Measurements from ENCODE around the gene CDH2.

Gene CDH2

GRCh38 chr18:28177828-28178635 lies 1.1 kb upstream of the CDH2 start:
- no peak for DNase-seq (ENCODE audit: extremely low read depth, low read depth)
- peak; percentile 27 for TF ChIP-seq CTCF (IDR thresholded peaks at IDR 0.05; ENCODE audit: low read depth, low read length)

- no peak for DNase-seq (ENCODE audit: extremely low read depth, low read depth)
- TF ChIP-seq CTCF (IDR thresholded peaks at IDR 0.05; ENCODE audit: low read depth, low read length): no peak
Observed at GRCh38 chr18:28176698-28176947, 307 bp downstream of the CDH2 start.

- DNase-seq (ENCODE audit: extremely low read depth, low read depth): no peak
Observed at GRCh38 chr18:28175930-28176697, 816 bp downstream of the CDH2 start.

GRCh38 chr18:28175150-28175929 lies 1.6 kb downstream of the CDH2 start:
- no peak for TF ChIP-seq CTCF (IDR thresholded peaks at IDR 0.05; ENCODE audit: low read depth, low read length)
- no peak for DNase-seq (ENCODE audit: extremely low read depth, low read depth)

More at GRCh38 chr18:28175930-28176697, 816 bp downstream of the CDH2 start:
- TF ChIP-seq CTCF (IDR thresholded peaks at IDR 0.05; ENCODE audit: low read depth, low read length): no peak; the same call in 1 of the 2 replicates

GRCh38 chr18:28174181-28174905 lies 2.6 kb downstream of the CDH2 start:
- no peak for TF ChIP-seq CTCF (IDR thresholded peaks at IDR 0.05; ENCODE audit: low read depth, low read length)
- DNase-seq (ENCODE audit: extremely low read depth, low read depth): no peak

- DNase-seq (ENCODE audit: extremely low read depth, low read depth): no peak
- no peak for TF ChIP-seq CTCF (IDR thresholded peaks at IDR 0.05; ENCODE audit: low read depth, low read length)
Observed at GRCh38 chr18:28171837-28172236, 5.1 kb downstream of the CDH2 start.
